Smooth muscle cell (in vitro differentiated cells): ENCODE measurements around the gene ATP6V0D1. TPM values are rescaled to one million over a fixed set of nuclear protein-coding genes. Genes with fewer than 3 reads are reported as not detected.

Experiments
- DNase-seq: peaks from one replicate; lab custom pipeline; 2025; ENCODE audit not compliant: unreplicated experiment; lab: John Stamatoyannopoulos, UW
- H2AFZ ChIP-seq: fragments of 200-600 bp; sonication (generic); 2 replicates; pipeline ENCODE4 v1.6.0; 2016; ENCODE audit warnings: antibody characterized with exemption, low read depth, mild to moderate bottlenecking
- H3F3A ChIP-seq: fragments of 200-600 bp; sonication (generic); 2 replicates; pipeline ENCODE4 v1.6.0; 2017; ENCODE audit warnings: antibody characterized with exemption, low read depth
- H3K27ac ChIP-seq: fragments of 200-600 bp; sonication (generic); 2 replicates; pipeline ENCODE4 v1.5.1; 2016; ENCODE audit warnings: low read depth, mild to moderate bottlenecking
- H3K27me3 ChIP-seq: fragments of 200-600 bp; sonication (generic); 2 replicates; pipeline ENCODE4 v1.6.1; 2016; ENCODE audit warnings: low read depth, mild to moderate bottlenecking
- H3K36me3 ChIP-seq: fragments of 200-600 bp; sonication (generic); 2 replicates; pipeline ENCODE4 v1.5.1; 2016; ENCODE audit warnings: low read depth
- H3K4me1 ChIP-seq: fragments of 200-600 bp; sonication (generic); 2 replicates; pipeline ENCODE4 v1.5.1; 2016; ENCODE audit warnings: low read depth
- H3K4me2 ChIP-seq: fragments of 200-600 bp; sonication (generic); 2 replicates; pipeline ENCODE4 v1.6.0; 2016; ENCODE audit warnings: mild to moderate bottlenecking
- H3K4me3 ChIP-seq: fragments of 200-600 bp; sonication (generic); 2 replicates; pipeline ENCODE4 v1.5.1; 2016; ENCODE audit warnings: mild to moderate bottlenecking
- H3K79me2 ChIP-seq: fragments of 200-600 bp; sonication (generic); 2 replicates; pipeline ENCODE4 v1.6.0; 2016; ENCODE audit warnings: low read depth, mild to moderate bottlenecking
- H3K9ac ChIP-seq: fragments of 200-600 bp; sonication (generic); 2 replicates; pipeline ENCODE4 v1.6.0; 2016; ENCODE audit warnings: low read depth
- H3K9me3 ChIP-seq: fragments of 200-600 bp; sonication (generic); replicated peaks from 2 replicates; pipeline ENCODE4 v1.5.1; 2016; ENCODE audit warnings: low read depth
- H4K20me1 ChIP-seq: fragments of 200-600 bp; sonication (generic); 2 replicates; pipeline ENCODE4 v1.6.0; 2016; ENCODE audit warnings: low read depth
- CTCF ChIP-seq: fragments of 200-600 bp; sonication (generic); IDR thresholded peaks from 2 replicates; pipeline ENCODE4 v1.5.1; 2017; ENCODE audit warnings: borderline replicate concordance, mild to moderate bottlenecking, antibody characterized with exemption; ENCODE audit not compliant: insufficient read depth, poor library complexity, severe bottlenecking
- WGBS: methylation state at CpG from one replicate; pipeline ENCODE4 v1.1.7; 2016; ENCODE audit warnings: low lambda C conversion rate; 5-methylcytosine and 5-hydroxymethylcytosine counted together
- polyA plus RNA-seq: library from polyadenylated mRNA; unstranded; fragments of >200 nt; fragmentation: Nextera tagmentation; extraction: Ambion mirVana; gene quantifications from 2 replicates; pipeline ENCODE4 v1.2.1, GENCODE V29; 2016
- total RNA-seq: library from RNA; depleted of rRNA; stranded (reverse); fragments of >200 nt; gene quantifications from 2 replicates; pipeline ENCODE4 v1.2.3, GENCODE V29; 2014

ATP6V0D1 gene
- total and polyA plus RNA-seq, 2 experiments from 2014 or later, result 96.8 to 114 TPM

- Histone ChIP-seq H3K4me1 (no peaks in the 10 kb centered on the region), H3K9ac (no peak overlapping the region), H3K4me2 (no peak overlapping the region), H3K79me2 (peaks cover 41% of the 10 kb centered on the region), H3K27me3 (no peaks in the 10 kb centered on the region), H2AFZ (no peak overlapping the region), H3K9me3 (no peaks in the 10 kb centered on the region), H3F3A (no peaks in the 10 kb centered on the region), H3K4me3 (no peak overlapping the region), H3K27ac (no peak overlapping the region), H4K20me1 (peaks cover 99% of the 10 kb centered on the region), H3K36me3 (no peaks in the 10 kb centered on the region)
- DNase-seq, result no peak
- WGBS, result 94% methylated on average over 2 of the region's 2 CpGs
- no peak for TF ChIP-seq CTCF
These were observed 16.4 kb downstream of the ATP6V0D1 start for GRCh38 chr16:67464565-67464964.

DNA sequence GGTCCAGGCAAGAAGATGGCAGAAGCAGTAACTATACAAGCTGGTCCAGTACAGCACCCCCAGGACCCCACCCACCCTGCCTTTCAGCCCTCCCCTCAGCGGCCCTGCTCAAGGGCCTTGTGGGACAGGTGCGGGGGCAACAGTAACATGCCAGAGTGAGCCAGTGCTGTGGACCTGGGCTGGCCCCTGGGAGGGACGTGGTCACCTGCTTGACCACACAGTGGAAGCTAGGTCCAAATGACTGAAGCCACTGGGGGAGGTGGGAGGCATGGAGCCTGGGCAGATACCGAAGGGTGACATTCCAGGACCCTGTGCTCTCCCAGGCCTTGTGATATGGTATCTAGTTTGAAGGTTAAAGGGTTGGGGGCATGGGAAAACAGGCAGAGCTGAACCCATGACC lies 17.3 kb downstream of the ATP6V0D1 start:
- H3K79me2 ChIP-seq, result peaks cover 34% of the 10 kb centered on the region
- H3K9me3 ChIP-seq, result no peaks in the 10 kb centered on the region
- H3K4me1 ChIP-seq, result no peaks in the 10 kb centered on the region
- no peak for TF ChIP-seq CTCF
- no peak overlapping the region for H3K4me2 ChIP-seq
- no peaks in the 10 kb centered on the region for H3K36me3 ChIP-seq
- no peak overlapping the region for H3K4me3 ChIP-seq
- H2AFZ ChIP-seq, result no peak overlapping the region
- H3F3A ChIP-seq, result no peaks in the 10 kb centered on the region
- H3K9ac ChIP-seq, result no peak overlapping the region
- H4K20me1 ChIP-seq, result peaks cover 99% of the 10 kb centered on the region
- 100% methylated on average over 4 of the region's 4 CpGs for WGBS
- no peak for DNase-seq
- H3K27me3 ChIP-seq, result no peaks in the 10 kb centered on the region
- no peak overlapping the region for H3K27ac ChIP-seq

- no peak for TF ChIP-seq CTCF
- Histone ChIP-seq H3K9ac (no peak overlapping the region), H3F3A (no peaks in the 10 kb centered on the region), H3K79me2 (peaks cover 28% of the 10 kb centered on the region), H3K27me3 (no peaks in the 10 kb centered on the region), H3K4me3 (no peak overlapping the region), H4K20me1 (peaks cover 99% of the 10 kb centered on the region), H3K4me1 (no peaks in the 10 kb centered on the region), H3K27ac (no peak overlapping the region), H2AFZ (no peak overlapping the region), H3K9me3 (no peaks in the 10 kb centered on the region), H3K36me3 (no peaks in the 10 kb centered on the region), H3K4me2 (no peak overlapping the region)
- WGBS, result 49% methylated on average over 5 of the region's 5 CpGs
- DNase-seq, result no peak
These were observed 17.9 kb downstream of the ATP6V0D1 start for GRCh38 chr16:67463059-67463458.

- H3F3A ChIP-seq, result no peaks in the 10 kb centered on the region
- H3K9me3 ChIP-seq, result no peaks in the 10 kb centered on the region
- H3K27me3 ChIP-seq, result no peaks in the 10 kb centered on the region
- WGBS, result 91% methylated on average over 5 of the region's 5 CpGs
- DNase-seq, result no peak
- no peak overlapping the region for H3K9ac ChIP-seq
- TF ChIP-seq CTCF, result no peak
- no peak overlapping the region for H3K4me3 ChIP-seq
- peaks cover 99% of the 10 kb centered on the region for H4K20me1 ChIP-seq
- no peaks in the 10 kb centered on the region for H3K36me3 ChIP-seq
- H3K79me2 ChIP-seq, result peaks cover 23% of the 10 kb centered on the region
- H3K4me1 ChIP-seq, result no peaks in the 10 kb centered on the region
- no peak overlapping the region for H3K27ac ChIP-seq
- no peak overlapping the region for H3K4me2 ChIP-seq
- no peak overlapping the region for H2AFZ ChIP-seq
These were observed 18.7 kb downstream of the ATP6V0D1 start for GRCh38 chr16:67462279-67462655.
